ENCODE measurements around the gene RFESD.

Gene RFESD

DNA sequence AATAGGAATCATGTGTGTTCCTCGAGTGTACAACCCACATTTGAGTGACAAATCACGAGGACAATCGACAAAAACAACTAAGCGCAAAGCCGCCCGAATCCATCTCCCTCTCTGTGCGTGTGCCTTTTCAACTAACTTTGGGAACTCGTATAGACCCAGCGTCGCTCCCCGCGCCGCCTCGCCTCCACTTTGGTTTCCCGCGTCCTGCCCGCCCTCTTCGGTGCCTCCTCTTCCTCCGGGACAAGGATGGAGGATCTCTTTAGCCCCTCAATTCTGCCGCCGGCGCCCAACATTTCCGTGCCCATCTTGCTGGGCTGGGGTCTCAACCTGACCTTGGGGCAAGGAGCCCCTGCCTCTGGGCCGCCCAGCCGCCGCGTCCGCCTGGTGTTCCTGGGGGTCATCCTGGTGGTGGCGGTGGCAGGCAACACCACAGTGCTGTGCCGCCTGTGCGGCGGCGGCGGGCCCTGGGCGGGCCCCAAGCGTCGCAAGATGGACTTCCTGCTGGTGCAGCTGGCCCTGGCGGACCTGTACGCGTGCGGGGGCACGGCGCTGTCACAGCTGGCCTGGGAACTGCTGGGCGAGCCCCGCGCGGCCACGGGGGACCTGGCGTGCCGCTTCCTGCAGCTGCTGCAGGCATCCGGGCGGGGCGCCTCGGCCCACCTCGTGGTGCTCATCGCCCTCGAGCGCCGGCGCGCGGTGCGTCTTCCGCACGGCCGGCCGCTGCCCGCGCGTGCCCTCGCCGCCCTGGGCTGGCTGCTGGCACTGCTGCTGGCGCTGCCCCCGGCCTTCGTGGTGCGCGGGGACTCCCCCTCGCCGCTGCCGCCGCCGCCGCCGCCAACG is 26.3 kb upstream of the RFESD start, which contains the start of gene GPR150:
Gene GPR150 (plus strand): TSS at position 58 of the 840 bp plus-strand sequence. CDS start 189 bp downstream, at position 247.
- Histone ChIP-seq H3K27me3 (ENCODE audit: control insufficient read depth, insufficient read depth, low read length) (peaks cover 6% of the 10 kb centered on the region), H3K9ac (ENCODE audit: low read length) (peak within 1 kb of the TSS; percentile 40), H3K4me1 (ENCODE audit: control insufficient read depth, insufficient read depth, low read length) (no peaks in the 10 kb centered on the region), H3K4me3 (ENCODE audit: low read length) (peak within 1 kb of the TSS; percentile 74), H3K27ac (ENCODE audit: low read depth, low read length) (no peak within 1 kb of the TSS), H3K36me3 (ENCODE audit: control insufficient read depth, insufficient read depth, low read length) (no peaks in the 10 kb centered on the region)

GRCh38 chr5:95620870-95621838 is 25.4 kb upstream of the RFESD start:
- Histone ChIP-seq H3K9ac (ENCODE audit: low read length) (no peak overlapping the region), H3K27me3 (ENCODE audit: control insufficient read depth, insufficient read depth, low read length) (peaks cover 6% of the 10 kb centered on the region), H3K36me3 (ENCODE audit: control insufficient read depth, insufficient read depth, low read length) (no peaks in the 10 kb centered on the region), H3K4me3 (ENCODE audit: low read length) (peak overlapping the region; percentile 74), H3K27ac (ENCODE audit: low read depth, low read length) (no peak overlapping the region), H3K4me1 (ENCODE audit: control insufficient read depth, insufficient read depth, low read length) (no peaks in the 10 kb centered on the region)

- H3K4me1 ChIP-seq (ENCODE audit: control insufficient read depth, insufficient read depth, low read length) = no peaks in the 10 kb centered on the region
- peaks cover 6% of the 10 kb centered on the region for H3K27me3 ChIP-seq (ENCODE audit: control insufficient read depth, insufficient read depth, low read length)
- H3K9ac ChIP-seq (ENCODE audit: low read length) = no peak overlapping the region
- H3K36me3 ChIP-seq (ENCODE audit: control insufficient read depth, insufficient read depth, low read length) = no peaks in the 10 kb centered on the region
- no peak overlapping the region for H3K27ac ChIP-seq (ENCODE audit: low read depth, low read length)
- no peak overlapping the region for H3K4me3 ChIP-seq (ENCODE audit: low read length)
Measured at GRCh38 chr5:95621839-95622629, 24.5 kb upstream of the RFESD start.

DNA sequence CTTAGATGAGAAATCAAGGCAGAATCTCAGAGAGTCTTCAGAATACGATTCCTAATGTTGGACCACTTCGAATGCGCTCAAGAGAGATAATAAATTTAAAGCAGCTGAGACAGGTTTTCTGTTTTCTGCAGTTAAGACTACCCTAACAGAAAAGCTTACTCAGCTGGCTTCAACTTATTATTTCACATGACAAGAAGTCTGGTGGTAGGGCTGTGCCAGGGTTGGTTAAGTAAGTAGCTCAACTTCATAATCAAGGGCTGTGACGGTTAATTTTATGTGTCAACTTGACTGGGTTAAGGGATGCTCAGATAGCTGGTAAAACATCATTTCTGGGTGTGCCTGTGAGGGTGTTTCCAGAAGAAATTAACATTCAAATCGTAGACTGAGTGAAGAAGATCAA is 22.9 kb upstream of the RFESD start:
- Histone ChIP-seq H3K9ac (ENCODE audit: low read length) (no peak overlapping the region), H3K27me3 (ENCODE audit: control insufficient read depth, insufficient read depth, low read length) (peaks cover 6% of the 10 kb centered on the region), H3K4me1 (ENCODE audit: control insufficient read depth, insufficient read depth, low read length) (no peaks in the 10 kb centered on the region), H3K36me3 (ENCODE audit: control insufficient read depth, insufficient read depth, low read length) (no peaks in the 10 kb centered on the region), H3K4me3 (ENCODE audit: low read length) (no peak overlapping the region), H3K27ac (ENCODE audit: low read depth, low read length) (no peak overlapping the region)

DNA sequence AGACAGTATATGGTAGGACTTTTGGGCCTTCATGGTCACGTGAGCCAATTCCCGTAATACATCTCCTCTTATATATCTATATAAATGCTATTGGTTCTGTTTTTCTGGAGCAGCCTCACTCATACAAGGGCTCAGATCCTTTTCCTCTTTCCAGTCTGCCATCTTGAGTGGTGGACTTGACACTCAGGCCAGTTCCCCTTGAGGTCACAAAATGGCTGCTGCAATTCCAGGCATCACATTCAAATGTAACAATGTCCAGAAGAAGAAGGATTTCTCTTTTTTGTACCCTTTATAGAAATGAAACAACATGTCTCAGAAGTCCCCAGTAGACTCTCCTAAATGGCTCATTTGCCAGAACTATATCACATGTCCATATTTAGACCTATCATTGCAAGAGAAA is 22.2 kb upstream of the RFESD start:
- Histone ChIP-seq H3K9ac (ENCODE audit: low read length) (no peak overlapping the region), H3K4me1 (ENCODE audit: control insufficient read depth, insufficient read depth, low read length) (no peaks in the 10 kb centered on the region), H3K27ac (ENCODE audit: low read depth, low read length) (no peak overlapping the region), H3K4me3 (ENCODE audit: low read length) (no peak overlapping the region), H3K36me3 (ENCODE audit: control insufficient read depth, insufficient read depth, low read length) (no peaks in the 10 kb centered on the region), H3K27me3 (ENCODE audit: control insufficient read depth, insufficient read depth, low read length) (peaks cover 6% of the 10 kb centered on the region)

GRCh38 chr5:95626701-95627100 is 19.9 kb upstream of the RFESD start:
- Histone ChIP-seq H3K27ac (ENCODE audit: low read depth, low read length) (no peak overlapping the region), H3K4me1 (ENCODE audit: control insufficient read depth, insufficient read depth, low read length) (no peaks in the 10 kb centered on the region), H3K36me3 (ENCODE audit: control insufficient read depth, insufficient read depth, low read length) (no peaks in the 10 kb centered on the region), H3K4me3 (ENCODE audit: low read length) (no peak overlapping the region), H3K27me3 (ENCODE audit: control insufficient read depth, insufficient read depth, low read length) (no peaks in the 10 kb centered on the region), H3K9ac (ENCODE audit: low read length) (no peak overlapping the region)

DNA sequence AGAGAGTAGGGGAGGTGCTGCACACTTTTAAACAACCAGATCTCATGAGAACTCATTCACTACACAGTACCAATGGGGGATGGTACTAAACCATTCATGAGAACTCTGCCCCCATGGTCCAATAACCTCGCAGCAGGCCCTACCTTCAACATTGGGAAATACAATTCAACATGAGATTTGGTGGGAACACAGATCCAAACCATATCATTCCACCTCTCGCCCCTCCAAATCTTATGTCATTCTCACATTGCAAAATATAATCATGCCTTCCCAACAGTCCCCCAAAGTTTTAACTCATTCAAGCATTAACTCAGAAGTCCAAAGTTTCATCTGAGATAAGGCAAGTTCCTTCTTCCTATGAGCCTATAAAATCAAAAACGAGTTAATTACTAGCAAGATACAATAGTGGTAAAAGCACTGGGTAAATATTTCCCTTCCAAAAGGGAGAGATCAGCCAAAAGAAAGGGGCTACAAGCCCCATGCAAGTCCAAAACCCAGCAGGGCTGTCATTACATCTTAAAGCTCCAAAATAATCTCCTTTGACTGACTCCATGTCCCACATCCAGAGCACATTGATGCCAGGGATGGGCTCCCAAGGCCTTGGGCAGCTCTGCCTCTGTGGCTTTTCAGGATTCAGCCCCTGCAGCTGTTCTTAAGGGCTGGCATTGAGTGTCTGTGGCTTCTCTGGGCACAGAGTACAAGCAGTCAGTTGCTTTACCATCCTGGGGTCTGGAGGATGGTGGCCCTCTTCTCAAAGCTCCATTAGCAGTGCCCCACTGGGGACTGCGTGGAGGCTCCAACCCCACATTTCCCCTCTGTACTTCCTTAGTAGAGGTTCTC is 18.4 kb upstream of the RFESD start:
- H3K27ac ChIP-seq (ENCODE audit: low read depth, low read length) = no peak overlapping the region
- H3K36me3 ChIP-seq (ENCODE audit: control insufficient read depth, insufficient read depth, low read length) = no peaks in the 10 kb centered on the region
- no peaks in the 10 kb centered on the region for H3K27me3 ChIP-seq (ENCODE audit: control insufficient read depth, insufficient read depth, low read length)
- H3K4me3 ChIP-seq (ENCODE audit: low read length) = no peak overlapping the region
- no peak overlapping the region for H3K9ac ChIP-seq (ENCODE audit: low read length)
- no peaks in the 10 kb centered on the region for H3K4me1 ChIP-seq (ENCODE audit: control insufficient read depth, insufficient read depth, low read length)

DNA sequence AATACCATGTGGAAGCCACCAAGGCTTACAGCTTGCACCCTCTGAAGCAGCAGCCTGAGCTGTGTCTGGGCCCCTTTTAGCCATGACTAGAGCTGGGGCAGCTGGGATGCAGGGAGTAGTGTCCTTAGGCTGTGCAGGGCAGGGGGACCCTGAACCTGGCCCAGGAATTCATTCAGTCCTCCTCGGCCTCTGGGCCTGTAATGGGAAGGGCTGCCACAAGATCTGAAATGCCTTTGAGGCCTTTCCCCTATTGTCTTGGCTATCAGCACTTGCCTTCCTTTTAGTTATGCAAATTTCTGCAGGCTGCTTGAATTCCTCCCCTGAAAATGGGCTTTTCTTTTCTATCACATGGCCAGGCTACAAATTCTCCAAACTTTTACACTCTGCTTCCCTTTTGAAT is 17.6 kb upstream of the RFESD start:
- Histone ChIP-seq H3K36me3 (ENCODE audit: control insufficient read depth, insufficient read depth, low read length) (no peaks in the 10 kb centered on the region), H3K4me3 (ENCODE audit: low read length) (no peak overlapping the region), H3K27ac (ENCODE audit: low read depth, low read length) (no peak overlapping the region), H3K9ac (ENCODE audit: low read length) (no peak overlapping the region), H3K27me3 (ENCODE audit: control insufficient read depth, insufficient read depth, low read length) (no peaks in the 10 kb centered on the region), H3K4me1 (ENCODE audit: control insufficient read depth, insufficient read depth, low read length) (no peaks in the 10 kb centered on the region)

DNA sequence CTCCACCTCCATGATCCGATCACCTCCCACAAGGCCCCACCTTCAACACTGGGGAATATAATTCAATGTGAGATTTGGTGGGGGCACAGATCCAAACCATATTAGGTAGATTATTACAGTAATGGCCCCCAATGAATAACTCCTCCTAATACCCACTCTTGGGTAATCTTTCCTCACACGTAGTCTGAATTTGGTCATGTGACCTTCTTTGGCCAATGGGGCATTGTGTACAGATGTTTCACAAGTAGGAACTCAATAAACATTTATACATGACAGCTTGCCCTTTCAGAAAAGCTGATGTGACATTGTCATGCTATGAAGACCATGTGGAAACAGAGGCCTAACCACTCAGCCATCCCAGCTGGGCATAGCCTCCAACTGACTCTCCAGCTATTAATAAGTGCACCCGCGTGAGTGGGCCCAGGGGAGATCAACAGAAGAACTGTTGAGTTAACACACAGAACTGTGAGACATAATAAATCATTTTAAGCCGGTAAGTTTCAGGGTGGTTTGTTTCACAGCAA is 16.1 kb upstream of the RFESD start:
- Histone ChIP-seq H3K4me1 (ENCODE audit: control insufficient read depth, insufficient read depth, low read length) (no peaks in the 10 kb centered on the region), H3K9ac (ENCODE audit: low read length) (no peak overlapping the region), H3K4me3 (ENCODE audit: low read length) (no peak overlapping the region), H3K36me3 (ENCODE audit: control insufficient read depth, insufficient read depth, low read length) (no peaks in the 10 kb centered on the region), H3K27ac (ENCODE audit: low read depth, low read length) (no peak overlapping the region), H3K27me3 (ENCODE audit: control insufficient read depth, insufficient read depth, low read length) (no peaks in the 10 kb centered on the region)

DNA sequence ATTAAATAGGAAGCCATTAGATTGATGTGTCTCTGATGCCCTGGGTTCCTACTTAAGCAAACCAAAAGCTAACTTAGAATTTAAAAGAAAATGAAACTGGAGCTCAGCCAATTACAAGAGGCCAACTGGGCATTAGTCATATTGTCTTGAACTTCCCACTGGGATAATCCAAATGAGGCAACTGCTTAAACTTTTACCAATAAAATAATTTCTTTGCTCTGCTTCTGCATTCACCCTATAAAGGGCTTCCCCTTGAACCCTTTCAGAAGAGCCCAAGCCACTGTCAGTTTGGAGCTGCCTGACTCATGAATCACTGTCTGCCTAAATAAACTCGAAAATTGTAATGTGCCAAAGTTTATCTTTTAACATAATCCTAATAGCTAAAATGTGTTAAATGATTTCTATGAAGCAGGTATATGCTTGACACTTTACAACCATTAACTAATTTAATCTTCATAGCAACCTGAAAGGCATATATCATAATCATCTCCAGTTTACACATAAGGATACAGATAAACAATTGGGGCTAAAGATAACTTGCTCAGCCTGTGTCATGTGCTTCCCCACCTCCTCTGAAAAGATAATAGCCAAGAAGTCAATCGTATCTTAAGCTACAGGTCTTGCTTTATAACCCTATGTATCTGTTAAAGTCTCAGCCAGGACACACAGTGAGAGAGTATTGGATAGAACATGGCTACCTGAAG is 15.2 kb upstream of the RFESD start:
- H3K27me3 ChIP-seq (ENCODE audit: control insufficient read depth, insufficient read depth, low read length) = no peaks in the 10 kb centered on the region
- H3K9ac ChIP-seq (ENCODE audit: low read length) = no peak overlapping the region

More for the DNA sequence above, 15.2 kb upstream of the RFESD start:
- no peak overlapping the region for H3K4me3 ChIP-seq (ENCODE audit: low read length)
- H3K4me1 ChIP-seq (ENCODE audit: control insufficient read depth, insufficient read depth, low read length) = no peaks in the 10 kb centered on the region
- no peak overlapping the region for H3K27ac ChIP-seq (ENCODE audit: low read depth, low read length)
- no peaks in the 10 kb centered on the region for H3K36me3 ChIP-seq (ENCODE audit: control insufficient read depth, insufficient read depth, low read length)
